GM12878 (cell line): ENCODE data around the gene RERE. TPM values are rescaled to one million over a fixed set of nuclear protein-coding genes. Genes with fewer than 3 reads are reported as not detected.

ENCODE experiments used
- ATAC-seq: fragments of 200-7000 bp; cut with Tn5 transposase; 3 replicates; pipeline ENCODE4 v1.9.1; 2020; ENCODE audit warnings: mild to moderate bottlenecking, moderate library complexity
- BruUV-seq: library from RNA; stranded (reverse); fragments of 400-500 nt; replicated peaks from 2 replicates; lab custom pipeline; 2021; lab: Mats Ljungman, UMichigan
- CTCF ChIA-PET: fragments of 300-600 bp; sonication (Branson Sonifier 250); formaldehyde crosslinking; extraction: SDS; loops from one replicate; lab custom pipeline; 2021; ENCODE audit warnings: inconsistent platforms; lab: Yijun Ruan, JAX
- POLR2A ChIA-PET: fragments of 350-600 bp; formaldehyde crosslinking; extraction: SDS; loops from one replicate; lab custom pipeline; 2021; ENCODE audit warnings: inconsistent platforms; lab: Charles Lee
- RAD21 ChIA-PET: fragments of 300-600 bp; sonication (Branson Sonifier 250); formaldehyde crosslinking; loops from one replicate; lab custom pipeline; 2023; ENCODE audit warnings: antibody characterized with exemption; ENCODE audit not compliant: unreplicated experiment; lab: Charles Lee
- SMC1A ChIA-PET: fragments of 300-600 bp; sonication (Branson Sonifier 250); formaldehyde crosslinking; loops from one replicate; lab custom pipeline; 2023; ENCODE audit not compliant: unreplicated experiment, uncharacterized antibody; lab: Charles Lee
- DNase-seq: peaks from one replicate; pipeline ENCODE4 v3.0.0-alpha.2; 2011; ENCODE audit warnings: low read depth, low spot score
- FAIRE-seq: peaks from 3 replicates; lab custom pipeline; 2011; peaks lifted over from hg19 to GRCh38; lab: Jason Lieb, UNC
- H2AFZ ChIP-seq: 2 replicates; pipeline ENCODE4 v1.6.0; 2011; ENCODE audit warnings: low read depth, low read length, control low read depth; ENCODE audit not compliant: control insufficient read depth
- H3K27ac ChIP-seq: 2 replicates; pipeline ENCODE4 v1.5.1; 2011; ENCODE audit warnings: control low read depth; ENCODE audit not compliant: control insufficient read depth, insufficient read depth
- H3K27me3 ChIP-seq, 2 experiments: replicated peaks in 1 of 2; 2 replicates each; pipeline versions ENCODE4 v1.6.0 to v1.6.1; 2011; ENCODE audit warnings: low read length in 1 of 2; ENCODE audit not compliant: control insufficient read depth in 2 of 2, insufficient read depth in 2 of 2
- H3K36me3 ChIP-seq, 2 experiments: 2 replicates each; pipeline ENCODE4 v1.5.1; 2011; ENCODE audit warnings: low read length in 1 of 2; ENCODE audit not compliant: control insufficient read depth in 2 of 2, insufficient read depth in 2 of 2
- H3K4me1 ChIP-seq: 2 replicates; pipeline ENCODE4 v1.6.1; 2011; ENCODE audit warnings: mild to moderate bottlenecking, low read length, moderate library complexity, mixed read lengths; ENCODE audit not compliant: control insufficient read depth, insufficient read depth
- H3K4me2 ChIP-seq: 2 replicates; pipeline ENCODE4 v1.6.0; 2011; ENCODE audit warnings: control low read depth; ENCODE audit not compliant: control insufficient read depth, insufficient read depth
- H3K4me3 ChIP-seq: fragments of 200-600 bp; sonication (generic); 2 replicates; pipeline ENCODE4 v1.5.1; 2016
- H3K79me2 ChIP-seq: 2 replicates; pipeline ENCODE4 v1.6.0; 2011; ENCODE audit warnings: low read length; ENCODE audit not compliant: control insufficient read depth, insufficient read depth
- H3K9ac ChIP-seq: 2 replicates; pipeline ENCODE4 v1.8.0; 2011; ENCODE audit warnings: low read length, control low read depth, mixed read lengths; ENCODE audit not compliant: control insufficient read depth, insufficient read depth
- H3K9me3 ChIP-seq: replicated peaks from 3 replicates; pipeline ENCODE4 v1.5.1; 2011; ENCODE audit warnings: mild to moderate bottlenecking, low read length; ENCODE audit not compliant: control insufficient read depth, insufficient read depth
- H4K20me1 ChIP-seq: 2 replicates; pipeline ENCODE4 v1.6.0; 2011; ENCODE audit not compliant: control insufficient read depth, insufficient read depth
- CHD1 ChIP-seq: IDR thresholded peaks from 2 replicates; pipeline ENCODE4 v1.6.1; 2012; ENCODE audit warnings: low read depth, low read length, improper control_type of control experiment
- CHD4 ChIP-seq: fragments of 200-600 bp; sonication (generic); IDR thresholded peaks from 2 replicates; pipeline ENCODE4 v1.6.1; 2016; ENCODE audit warnings: mild to moderate bottlenecking
- FOXK2 ChIP-seq: fragments of 450-650 bp; IDR thresholded peaks from 2 replicates; pipeline ENCODE4 v1.6.1; 2017; ENCODE audit warnings: mild to moderate bottlenecking, moderate library complexity
- IKZF1 ChIP-seq: fragments of 450-650 bp; conservative IDR thresholded peaks from 2 replicates; pipeline ENCODE4 v1.6.1; 2017; ENCODE audit warnings: antibody characterized with exemption, mild to moderate bottlenecking
- IRF4 ChIP-seq: IDR thresholded peaks from 2 replicates; pipeline ENCODE4 v1.6.1; 2011; ENCODE audit warnings: low read depth, low read length
- IRF5 ChIP-seq: fragments of 450-650 bp; IDR thresholded peaks from 2 replicates; pipeline ENCODE4 v1.6.1; 2017; ENCODE audit warnings: borderline replicate concordance
- JUND ChIP-seq: IDR thresholded peaks from 2 replicates; pipeline ENCODE4 v1.6.1; 2012; ENCODE audit warnings: low read depth, mild to moderate bottlenecking, low read length, improper control_type of control experiment, moderate library complexity
- MTA2 ChIP-seq: fragments of 450-650 bp; IDR thresholded peaks from 2 replicates; pipeline ENCODE4 v1.6.1; 2016; ENCODE audit warnings: low read depth, mild to moderate bottlenecking, moderate library complexity
- MXI1 ChIP-seq: fragments of 150-350 bp; IDR thresholded peaks from 2 replicates; pipeline ENCODE4 v1.6.1; 2011; ENCODE audit warnings: low read depth, mild to moderate bottlenecking, inconsistent platforms, low read length, improper control_type of control experiment
- PKNOX1 ChIP-seq: fragments of 450-650 bp; IDR thresholded peaks from 2 replicates; pipeline ENCODE4 v1.6.1; 2016; ENCODE audit warnings: mild to moderate bottlenecking
- RB1 ChIP-seq: fragments of 450-650 bp; formaldehyde crosslinking; IDR thresholded peaks from 2 replicates; pipeline ENCODE4 v1.6.1; 2017; ENCODE audit warnings: mild to moderate bottlenecking, borderline replicate concordance
- RELB ChIP-seq: fragments of 450-650 bp; IDR thresholded peaks from 2 replicates; pipeline ENCODE4 v1.6.1; 2017; ENCODE audit warnings: low read depth, mild to moderate bottlenecking, moderate library complexity
- RFX5 ChIP-seq: IDR thresholded peaks from 2 replicates; pipeline ENCODE4 v1.6.1; 2011; ENCODE audit warnings: low read depth, low read length, improper control_type of control experiment
- STAT3 ChIP-seq: IDR thresholded peaks from 2 replicates; pipeline ENCODE4 v1.6.1; 2011; ENCODE audit warnings: low read depth, low read length, improper control_type of control experiment
- ZNF592 ChIP-seq: fragments of 450-650 bp; IDR thresholded peaks from 2 replicates; pipeline ENCODE4 v1.6.1; 2017; ENCODE audit warnings: mild to moderate bottlenecking, moderate library complexity
- WGBS: methylation state at CpG from one replicate; pipeline ENCODE4 v1.1.6; 2016; ENCODE audit warnings: low lambda C conversion rate; ENCODE audit not compliant: insufficient replicate concordance, insufficient coverage; ENCODE audit errors: missing lambda C conversion rate; 5-methylcytosine and 5-hydroxymethylcytosine counted together
- in situ Hi-C: fragments of 300-500 bp; cut with MboI; formaldehyde crosslinking; loops from 9 replicates; pipeline ENCODE4 v1.14.3; 2018; ENCODE audit warnings: mixed read lengths
- intact Hi-C: fragments of 100-400 bp; cut with micrococcal nuclease; formaldehyde crosslinking; loops from one replicate; pipeline ENCODE4 v1.14.2; 2022; ENCODE audit not compliant: unreplicated experiment
- polyA plus RNA-seq, 11 experiments: library from polyadenylated mRNA; depleted of rRNA in 4 of 11; unstranded in 6 of 11; stranded (reverse) in 5 of 11; fragments of >200 nt; fragmentation: Nextera tagmentation in 4 of 11; fragmentation: Illumina TruSeq in 1 of 11; extraction: Ambion mirVana in 4 of 11; extraction: Trizol in 1 of 11; gene quantifications; 1 replicate in 1 of 11; 2 replicates in 10 of 11; pipeline versions ENCODE4 v1.2.1 to v1.2.3, GENCODE V29; 2011 to 2016; ENCODE audit warnings: inconsistent platforms in 2 of 11, missing spikeins in 2 of 11, low read depth in 1 of 11
- total RNA-seq, 4 experiments: library from RNA; depleted of rRNA in 3 of 4; stranded (reverse); fragments of >200 nt in 3 of 4; fragmentation: Illumina TruSeq in 1 of 4; extraction: Trizol in 1 of 4; gene quantifications; 2 replicates each; pipeline versions ENCODE4 v1.2.1 to v1.2.3, GENCODE V29; 2013 to 2021

The RERE gene
- total and polyA plus RNA-seq, 10 of the 15 experiments (the other 5 are each of a cell fraction or from before 2014, with no cell fraction given) = 5.2 to 60.5 (median 20.2) TPM

- TF ChIP-seq STAT3 (no peak), FOXK2 (no peak), CHD4 (no peak)
Measured at GRCh38 chr1:8472668-8473067, 344.8 kb downstream of the RERE start (continued).

GRCh38 chr1:8471451-8471850 lies 346.0 kb downstream of the RERE start:
- RAD21 ChIA-PET = interaction anchor here (0.6 to 3.4 kb wide), 4 partner anchors 14 to 302 kb away, joined by 3 to 33 read pairs (median 4); no protein-coding TSS in a partner anchor
- ATAC-seq (no peak), FAIRE-seq (no peak), DNase-seq (no peak)
- BruUV-seq = no TSS peak
- H4K20me1 ChIP-seq = no peaks in the 10 kb centered on the region
- no peak overlapping the region for H2AFZ ChIP-seq
- H3K27ac ChIP-seq = no peak overlapping the region
- peaks cover 2% of the 10 kb centered on the region; the same call in 1 of the 2 replicates for H3K79me2 ChIP-seq
- H3K27me3 ChIP-seq = no peaks in the 10 kb centered on the region
- no peaks in the 10 kb centered on the region for H3K9me3 ChIP-seq
- H3K4me3 ChIP-seq = no peak overlapping the region
- no peaks in the 10 kb centered on the region for H3K36me3 ChIP-seq
- intact Hi-C loops (no loop called here), in situ Hi-C loops (no loop called here)
- CTCF ChIA-PET = interaction anchor here (1.0 to 3.4 kb wide), 4 partner anchors 41 to 90 kb away, joined by 3 to 15 read pairs (median 6); no protein-coding TSS in a partner anchor
- H3K9ac ChIP-seq = no peak overlapping the region
- POLR2A ChIA-PET = interaction anchor here (0.6 to 3.1 kb wide), 3 partner anchors 13 to 901 kb away, joined by 3 to 15 read pairs (median 6); no protein-coding TSS in a partner anchor
- H3K4me2 ChIP-seq = no peak overlapping the region
- WGBS = 98% methylated on average over 5 of the region's 5 CpGs
- H3K4me1 ChIP-seq = peaks cover 37% of the 10 kb centered on the region
- SMC1A ChIA-PET = interaction anchor here (1.2 to 2.3 kb wide), 5 partner anchors 8 to 40 kb away, joined by 3 to 13 read pairs (median 10); no protein-coding TSS in a partner anchor
- TF ChIP-seq IKZF1 (no peak), IRF4 (no peak), RFX5 (no peak), RELB (no peak), CHD1 (no peak), ZNF592 (no peak), MTA2 (no peak), IRF5 (no peak), PKNOX1 (no peak), MXI1 (no peak), RB1 (no peak), JUND (no peak)
